ENCODE results near the gene MRPL37.
"Not testable (repeated sequence)": the region's sequence is repeated elsewhere in the genome, so short reads cannot be mapped to it uniquely, and the experiment has no call there.

The MRPL37 gene

DNA sequence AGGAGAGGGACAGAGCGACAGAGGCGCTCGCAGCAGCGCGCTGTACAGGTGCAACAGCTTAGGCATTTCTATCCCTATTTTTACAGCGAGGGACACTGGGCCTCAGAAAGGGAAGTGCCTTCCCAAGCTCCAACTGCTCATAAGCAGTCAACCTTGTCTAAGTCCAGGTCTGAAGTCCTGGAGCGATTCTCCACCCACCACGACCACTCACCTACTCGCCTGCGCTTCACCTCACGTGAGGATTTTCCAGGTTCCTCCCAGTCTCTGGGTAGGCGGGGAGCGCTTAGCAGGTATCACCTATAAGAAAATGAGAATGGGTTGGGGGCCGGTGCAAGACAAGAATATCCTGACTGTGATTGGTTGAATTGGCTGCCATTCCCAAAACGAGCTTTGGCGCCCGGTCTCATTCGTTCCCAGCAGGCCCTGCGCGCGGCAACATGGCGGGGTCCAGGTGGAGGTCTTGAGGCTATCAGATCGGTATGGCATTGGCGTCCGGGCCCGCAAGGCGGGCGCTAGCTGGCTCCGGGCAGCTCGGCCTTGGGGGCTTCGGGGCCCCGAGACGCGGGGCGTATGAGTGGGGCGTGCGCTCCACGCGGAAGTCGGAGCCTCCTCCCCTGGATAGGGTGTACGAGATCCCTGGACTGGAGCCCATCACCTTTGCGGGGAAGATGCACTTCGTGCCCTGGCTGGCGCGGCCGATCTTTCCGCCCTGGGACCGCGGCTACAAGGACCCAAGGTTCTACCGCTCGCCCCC is at the start of gene MRPL37, which contains the start of gene CYB5RL:
TSS of gene MRPL37 (plus strand) at position 403 of the 754 bp plus-strand sequence. CDS start at position 480, 77 bp downstream.
TSS of gene CYB5RL (minus strand) at position 266 of the 754 bp plus-strand sequence. CDS start 4,414 bp downstream, outside the sequence.
- DNase-seq (ENCODE audit: low spot score) = peak; percentile 99

DNA sequence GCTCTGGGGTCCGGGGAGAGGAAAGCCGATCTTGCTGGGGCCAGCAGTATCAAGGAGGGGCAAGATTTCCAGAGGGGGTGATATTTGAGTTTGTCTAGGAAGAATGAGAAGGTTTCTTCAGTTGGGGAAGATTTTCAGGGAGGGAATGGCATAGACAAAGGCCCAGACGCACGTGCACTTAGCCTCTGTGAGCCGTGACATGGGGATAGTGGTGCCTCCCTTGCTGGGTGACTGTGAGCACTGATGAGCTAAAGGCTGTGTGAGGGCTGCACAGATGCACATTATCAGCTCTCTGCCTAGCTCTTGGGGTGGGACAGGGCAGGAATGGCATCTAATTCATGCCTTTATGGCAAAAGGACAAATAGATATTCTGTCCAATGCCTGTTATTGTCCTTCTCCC is 49.0 kb upstream of the MRPL37 start:
- DNase-seq (ENCODE audit: low spot score) = no peak

DNA sequence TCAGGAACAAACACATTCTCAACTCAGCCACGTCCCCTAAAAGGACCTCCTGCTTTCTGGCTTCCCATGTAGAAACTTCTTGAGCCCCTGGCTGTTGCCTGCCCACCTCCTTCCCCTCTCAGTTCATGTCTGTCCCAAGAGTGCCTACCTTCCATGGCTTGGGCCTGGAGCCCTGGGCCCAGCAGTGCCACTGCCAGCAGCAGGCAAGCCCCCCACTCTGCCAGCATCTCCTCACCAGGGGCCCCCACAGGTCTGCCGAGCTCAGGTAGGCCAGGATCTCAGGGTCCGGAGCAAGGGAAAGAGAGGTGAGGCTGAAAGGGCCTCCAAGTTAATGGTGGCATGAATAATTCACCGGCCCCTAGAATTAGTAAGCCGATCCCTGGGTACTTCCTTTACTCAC is 47.3 kb upstream of the MRPL37 start, which contains the start of gene CDCP2:
TSS of gene CDCP2 (minus strand) at position 305 of the 400 bp plus-strand sequence. CDS start at position 227, 78 bp downstream.
- no peak for DNase-seq (ENCODE audit: low spot score)

DNA sequence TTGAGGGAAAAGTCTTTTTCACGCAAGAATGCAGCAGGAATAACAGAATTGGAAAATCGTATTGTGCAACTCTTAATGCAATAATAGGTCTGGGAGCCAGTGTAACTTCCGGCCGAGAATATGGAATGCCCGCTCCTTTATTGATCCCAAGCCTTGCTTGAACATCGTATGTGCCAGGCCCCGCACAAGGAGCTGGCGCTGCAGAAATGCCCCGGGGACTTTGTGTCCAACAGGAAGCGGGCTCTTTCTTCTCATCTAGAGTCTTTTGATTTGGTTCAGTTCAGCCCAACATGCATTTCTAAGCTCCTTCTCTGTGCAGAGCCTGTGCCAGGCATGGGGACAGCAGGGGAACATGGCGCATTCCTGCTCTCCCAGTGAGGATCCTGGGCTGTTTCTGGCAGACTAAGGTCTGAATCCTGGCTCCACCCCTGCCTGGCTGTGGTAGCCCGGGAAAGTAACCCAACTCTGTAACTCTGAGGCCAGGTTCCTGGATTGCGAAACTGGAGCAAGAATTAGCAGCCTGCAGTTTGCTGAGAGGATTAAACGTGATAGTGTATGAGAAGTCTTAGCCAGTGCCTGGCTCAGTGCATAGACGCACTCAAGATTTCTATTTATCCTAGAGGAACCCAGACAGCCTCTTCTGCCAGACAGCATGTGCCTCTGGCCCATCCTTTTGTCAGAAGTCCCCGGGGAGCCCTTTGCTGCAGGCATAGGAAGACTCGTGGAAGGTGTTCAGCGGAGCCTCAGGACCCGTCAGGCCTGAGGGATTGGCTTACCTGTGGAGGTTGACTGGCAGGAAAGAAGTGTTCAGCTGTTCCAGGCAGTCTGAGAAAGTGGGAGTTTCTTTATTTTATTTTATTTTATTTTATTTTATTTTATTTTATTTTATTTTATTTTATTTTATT is 46.2 kb upstream of the MRPL37 start:
- peak; percentile 69 for DNase-seq (ENCODE audit: low spot score)

DNA sequence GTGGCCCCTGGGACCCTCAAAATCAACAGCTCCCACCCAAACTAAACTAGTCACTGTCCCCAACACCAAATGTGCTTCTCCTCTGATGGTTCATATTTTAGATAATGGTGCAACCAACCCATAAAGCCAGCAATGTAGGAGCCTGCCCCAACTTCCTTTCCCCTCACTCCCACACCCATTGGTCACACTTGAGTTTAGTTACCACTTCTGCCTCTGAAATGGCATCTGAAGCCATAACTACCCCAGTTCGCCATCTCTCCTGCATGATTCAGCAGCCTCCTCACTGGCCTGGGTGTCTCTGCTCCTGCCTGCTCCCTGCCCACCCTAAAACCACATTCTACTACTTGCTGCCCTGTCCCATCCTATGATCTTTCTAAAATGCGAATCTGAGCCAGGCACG is 43.8 kb upstream of the MRPL37 start:
- DNase-seq (ENCODE audit: low spot score) = no peak

DNA sequence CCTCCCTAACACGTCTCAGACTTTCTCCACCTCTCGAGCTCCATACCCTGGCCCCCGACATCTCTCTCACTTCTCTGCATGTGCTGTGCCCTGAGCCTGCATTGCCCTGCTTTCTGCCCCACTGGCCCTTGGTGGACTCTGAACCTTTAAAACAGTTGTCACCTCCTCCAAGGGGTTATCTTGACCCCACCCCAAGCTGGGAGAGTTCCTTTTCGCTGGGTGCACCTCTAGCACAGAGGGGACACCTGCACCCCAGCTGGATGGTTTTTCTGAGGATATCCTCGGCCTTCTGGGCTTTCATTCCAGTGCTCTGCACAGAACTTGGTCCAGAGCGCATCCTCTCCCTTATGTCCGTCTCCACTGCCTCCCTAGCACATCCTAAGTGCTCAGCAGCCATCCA is 43.0 kb upstream of the MRPL37 start:
- DNase-seq (ENCODE audit: low spot score) = no peak

DNA sequence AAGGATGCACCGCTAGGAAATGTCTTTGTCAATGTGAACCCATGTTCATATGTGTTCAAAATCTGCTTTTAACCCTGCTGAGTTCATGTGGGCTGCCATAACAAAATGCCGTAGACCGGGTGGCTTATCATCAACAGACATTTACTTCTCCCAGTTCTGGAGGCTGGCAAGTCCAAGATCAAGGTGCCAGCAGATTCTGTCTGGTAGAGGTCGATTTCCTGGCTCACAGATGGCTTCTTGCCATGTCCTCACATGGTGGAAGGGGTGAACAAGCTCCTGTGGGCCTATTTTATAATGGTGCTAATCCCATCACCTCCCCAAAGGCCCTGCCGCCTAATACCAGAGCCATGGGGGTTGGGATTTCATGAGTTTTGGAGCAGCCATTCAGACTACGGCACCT is 42.6 kb upstream of the MRPL37 start:
- no peak for DNase-seq (ENCODE audit: low spot score)

DNA sequence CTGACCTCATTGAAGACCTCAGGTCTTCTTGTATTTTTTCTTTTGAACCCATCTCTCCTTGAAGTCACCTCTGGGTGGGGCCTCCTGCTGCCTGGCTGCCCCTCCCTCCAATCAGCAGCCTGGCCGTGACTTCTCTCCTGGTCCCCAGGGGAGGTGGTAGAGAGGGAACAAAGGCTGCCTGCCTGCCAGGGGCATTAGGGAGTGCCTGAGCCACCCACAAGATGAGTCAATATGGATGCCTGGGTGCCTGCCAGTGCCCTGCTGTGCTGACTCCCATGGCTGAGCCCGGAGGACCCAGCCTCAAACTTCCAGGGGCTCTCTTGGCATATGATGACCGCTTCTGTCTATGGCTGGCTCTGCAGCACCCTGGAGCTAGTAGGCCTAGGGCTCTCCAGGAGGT is 41.9 kb upstream of the MRPL37 start:
- DNase-seq (ENCODE audit: low spot score) = no peak

DNA sequence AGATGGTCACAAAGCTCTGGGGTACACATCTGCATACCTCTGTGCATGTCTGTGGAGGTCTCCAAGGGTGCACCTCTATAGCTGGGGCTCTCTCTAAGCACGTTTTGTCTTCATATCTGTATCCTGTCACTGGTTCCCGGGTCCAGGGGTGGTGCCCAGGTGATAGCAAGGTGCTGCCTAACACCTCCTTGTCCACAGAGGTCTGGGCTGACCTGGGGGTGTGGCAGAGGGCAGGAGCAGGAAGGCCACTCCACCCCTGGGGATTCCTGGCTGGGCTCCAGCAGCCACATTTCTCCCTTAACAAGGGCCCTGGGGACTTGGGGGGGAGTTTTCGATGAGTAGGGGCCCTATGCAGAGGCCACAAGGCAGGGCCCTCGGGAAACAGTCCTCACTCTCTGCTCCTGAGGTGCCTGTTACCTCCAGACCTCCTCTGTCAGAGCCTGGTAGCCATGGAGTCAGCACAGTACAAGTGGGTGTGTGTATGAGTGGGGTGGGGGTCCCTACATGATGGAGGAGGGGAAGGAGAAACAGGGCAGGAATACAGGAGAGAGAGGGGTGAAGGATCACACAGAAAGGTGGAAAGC is 40.1 kb upstream of the MRPL37 start:
- no peak for DNase-seq (ENCODE audit: low spot score)

DNA sequence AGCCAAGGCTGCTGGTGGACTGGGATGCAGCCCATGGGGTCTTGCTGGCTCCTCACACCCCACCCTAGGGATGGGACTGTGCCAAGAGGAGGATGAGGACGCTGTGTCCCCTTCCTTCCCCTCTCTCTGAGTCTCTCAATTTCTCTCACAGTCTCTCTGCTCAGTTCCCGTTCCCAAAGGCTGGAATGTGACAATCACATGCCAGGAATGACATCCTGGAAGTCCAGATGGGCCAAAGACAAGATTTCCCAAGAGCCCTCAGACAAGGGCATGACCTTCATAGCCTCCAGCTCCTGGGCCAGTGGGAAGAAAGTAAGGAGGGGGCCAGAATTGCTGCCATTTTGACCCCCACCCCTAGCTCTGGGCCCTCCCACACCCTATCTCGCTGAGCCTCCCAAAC is 39.6 kb upstream of the MRPL37 start:
- peak; percentile 40 for DNase-seq (ENCODE audit: low spot score)

DNA sequence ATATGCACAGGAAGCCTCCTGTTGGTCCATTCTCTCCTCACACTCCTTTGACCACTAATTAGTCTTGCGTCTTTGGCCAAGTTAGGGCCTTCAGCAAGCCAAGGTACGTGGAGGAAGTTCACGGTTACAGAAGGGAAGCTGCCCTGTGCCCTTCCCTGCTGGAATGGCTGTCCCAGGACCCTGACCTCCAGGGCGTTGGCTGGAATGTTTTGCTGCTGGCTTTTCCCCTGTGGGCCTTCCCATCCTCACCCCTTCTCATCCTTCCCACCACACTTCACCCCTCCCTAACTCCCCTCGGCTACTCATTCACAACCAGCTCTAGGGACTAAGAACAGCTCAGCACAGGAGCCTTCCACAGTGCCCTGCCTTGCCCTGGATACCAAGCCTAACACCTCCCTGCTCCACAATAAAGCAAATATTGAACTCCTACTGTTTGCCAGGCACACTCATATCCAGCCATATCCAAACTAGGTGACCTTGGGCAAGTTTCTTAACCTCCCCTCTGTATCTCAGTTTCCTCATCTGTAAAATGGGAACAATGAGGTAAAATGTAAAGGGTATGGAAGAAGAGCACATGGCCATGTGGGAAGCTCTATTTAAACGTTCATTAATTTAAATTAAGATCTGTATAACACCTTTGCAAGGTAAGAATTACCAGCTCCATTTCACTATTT is 38.3 kb upstream of the MRPL37 start:
- DNase-seq (ENCODE audit: low spot score) = no peak

DNA sequence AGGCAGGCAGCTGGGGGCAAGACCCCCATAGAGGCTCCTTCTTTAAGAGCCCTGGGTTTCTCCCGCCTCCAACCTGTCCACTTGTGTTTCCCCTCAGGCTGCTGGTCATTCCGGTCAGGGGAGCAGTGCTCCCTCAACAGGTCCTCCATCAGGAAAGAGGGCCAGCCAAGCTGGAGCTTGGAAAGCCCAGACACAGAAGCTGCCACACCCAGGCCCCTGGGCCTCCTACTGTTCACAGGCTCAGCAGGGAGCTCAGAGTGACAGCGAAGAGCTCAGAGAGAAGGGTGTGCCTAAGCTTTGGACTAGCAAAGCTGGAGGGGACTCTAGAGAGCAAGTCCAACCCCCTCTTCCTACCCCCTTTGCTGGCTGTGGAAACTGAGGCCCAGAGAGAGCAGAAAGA is 36.9 kb upstream of the MRPL37 start:
- no peak for DNase-seq (ENCODE audit: low spot score)

DNA sequence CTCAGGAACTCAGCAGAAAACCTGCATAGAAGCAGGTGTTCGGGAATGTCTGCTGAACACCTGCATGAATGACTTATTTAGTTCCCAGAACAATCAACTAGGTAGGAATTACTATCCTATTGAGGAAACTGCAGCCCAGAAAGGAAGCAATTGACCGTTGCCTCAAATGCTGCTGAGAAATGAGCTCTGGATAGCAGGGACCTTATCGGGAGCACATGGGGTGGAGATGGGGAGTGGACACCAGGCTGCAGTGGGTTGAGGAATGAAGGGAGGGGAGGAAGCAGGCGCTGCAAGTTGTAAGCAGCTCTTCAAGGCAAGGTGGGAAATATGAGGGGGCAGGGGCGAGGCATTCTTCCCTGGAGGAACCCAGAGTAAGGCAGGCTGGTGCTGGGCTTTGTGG is 36.4 kb upstream of the MRPL37 start:
- DNase-seq (ENCODE audit: low spot score) = no peak

DNA sequence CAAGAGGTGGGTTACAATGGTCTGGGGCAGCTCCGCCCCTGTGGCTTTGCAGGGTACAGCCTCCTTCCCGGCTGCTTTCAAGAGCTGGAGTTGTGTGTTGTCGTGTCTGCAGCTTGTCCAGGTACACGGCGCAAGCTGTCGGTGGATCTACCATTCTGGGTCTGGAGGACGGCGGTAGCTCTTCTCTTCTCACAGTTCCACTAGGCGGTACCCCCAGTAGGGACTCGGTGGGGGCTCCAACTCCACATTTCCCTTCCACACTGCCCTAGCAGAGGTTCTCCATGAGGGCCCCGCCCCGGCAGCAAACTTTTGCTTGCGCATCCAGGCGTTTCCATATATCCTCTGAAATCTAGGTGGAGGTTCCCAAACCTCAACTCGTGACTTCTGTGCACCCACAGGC is 34.8 kb upstream of the MRPL37 start:
- DNase-seq (ENCODE audit: low spot score) = no peak

DNA sequence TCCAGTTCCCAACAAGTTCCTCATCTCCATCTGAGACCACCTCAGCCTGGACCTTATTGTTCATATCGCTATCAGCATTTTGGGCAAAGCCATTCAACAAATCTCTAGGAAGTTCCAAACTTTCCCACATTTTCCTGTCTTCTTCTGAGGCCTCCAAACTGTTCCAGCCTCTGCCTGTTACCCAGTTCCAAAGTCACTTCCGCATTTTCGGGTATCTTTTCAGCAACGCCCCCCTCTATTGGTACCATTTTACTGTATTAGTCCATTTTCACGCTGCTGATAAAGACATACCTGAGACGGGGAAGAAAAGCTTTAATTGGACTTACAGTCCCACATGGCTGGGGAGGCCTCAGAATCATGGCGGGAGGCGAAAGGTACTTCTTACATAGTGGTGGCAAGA is 33.6 kb upstream of the MRPL37 start:
- DNase-seq (ENCODE audit: low spot score) = not testable (repeated sequence)

DNA sequence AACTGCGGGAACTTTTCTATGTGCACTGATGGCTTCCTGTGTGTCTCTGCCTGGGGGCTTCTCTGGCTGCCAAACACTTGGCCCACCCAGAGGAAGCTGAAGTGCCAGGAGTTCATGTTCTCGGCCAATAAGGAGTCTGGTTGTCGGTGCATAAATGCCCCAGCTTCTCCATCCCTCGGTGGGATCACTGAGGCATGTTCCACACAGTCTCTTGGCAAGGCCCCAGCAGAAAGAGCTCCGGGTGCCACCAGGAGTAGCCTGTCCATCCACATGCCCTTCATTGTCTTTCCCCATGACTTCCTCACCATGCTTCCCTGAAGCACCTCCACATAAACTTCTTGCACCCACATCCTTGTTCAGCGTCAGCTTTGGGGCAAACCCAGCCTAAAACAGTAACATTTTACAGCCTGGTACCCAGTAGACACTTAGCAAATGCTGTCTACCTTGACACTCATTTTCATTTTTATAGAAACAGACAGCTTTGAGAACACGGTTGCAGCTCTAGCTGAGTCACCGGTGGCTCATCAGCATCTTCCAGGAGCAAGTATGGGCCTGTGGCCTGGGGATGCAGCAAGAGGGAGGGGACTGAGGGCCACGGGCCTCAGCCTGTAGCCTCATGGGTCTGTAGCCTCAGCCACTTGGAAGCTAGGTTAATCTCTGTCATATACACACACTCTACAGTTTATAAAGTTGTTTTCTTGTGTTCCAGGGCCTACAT is 32.4 kb upstream of the MRPL37 start:
- DNase-seq (ENCODE audit: low spot score) = peak; percentile 38

DNA sequence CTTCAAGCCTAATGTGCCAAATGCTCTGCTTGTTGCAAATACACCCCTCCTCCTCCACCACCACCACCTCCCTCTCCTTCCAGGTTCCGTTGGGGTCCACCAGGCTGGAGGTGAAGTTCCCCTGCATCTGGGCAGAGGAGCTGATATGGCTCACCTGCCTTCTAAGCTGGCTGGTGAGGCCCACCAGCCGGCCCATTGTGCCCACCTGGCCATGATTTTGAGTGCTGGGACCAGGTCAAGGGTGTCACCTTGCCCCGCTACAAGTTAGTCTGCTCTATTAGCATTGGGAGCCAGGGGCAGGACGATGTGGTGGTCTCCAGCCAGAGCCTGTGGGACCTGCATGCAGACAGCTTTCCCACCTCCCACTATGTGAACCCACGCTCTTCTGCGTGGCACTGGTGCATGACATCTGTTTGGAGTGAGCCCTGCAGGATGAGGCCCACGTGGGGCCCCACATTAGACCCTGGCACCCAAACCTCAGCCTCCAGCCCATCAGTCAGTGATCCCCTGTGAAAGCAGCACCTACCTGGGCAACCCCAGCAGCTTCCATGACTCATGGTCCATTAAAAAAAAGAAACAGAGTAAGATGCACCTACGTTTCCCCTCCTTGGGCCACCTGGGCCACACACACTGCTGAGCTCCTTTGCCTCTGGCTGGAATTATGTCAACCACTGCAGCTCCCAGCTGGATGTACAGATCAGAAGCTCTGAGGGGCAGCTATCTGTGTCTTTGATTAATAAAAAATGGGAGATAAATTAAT is 31.6 kb upstream of the MRPL37 start:
- no peak for DNase-seq (ENCODE audit: low spot score)

DNA sequence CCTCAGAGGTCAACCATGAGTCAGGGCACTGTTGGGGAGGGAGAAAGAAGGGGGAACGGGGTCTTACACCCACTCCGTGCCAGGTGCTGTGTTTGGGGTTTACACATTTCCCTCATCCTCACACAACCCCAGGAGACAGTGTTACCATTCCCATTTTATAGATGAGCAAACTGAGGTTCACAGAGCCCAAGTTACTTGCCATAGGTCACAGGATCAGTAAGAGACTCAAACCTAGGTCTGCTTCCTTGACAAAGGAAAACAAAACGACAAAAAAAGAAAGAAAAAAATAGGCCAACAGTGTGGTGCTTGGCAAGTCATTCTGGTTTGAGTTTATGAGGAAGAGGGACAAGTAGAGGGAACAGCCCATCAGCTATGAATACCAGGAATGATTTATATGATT is 30.9 kb upstream of the MRPL37 start:
- DNase-seq (ENCODE audit: low spot score) = no peak

DNA sequence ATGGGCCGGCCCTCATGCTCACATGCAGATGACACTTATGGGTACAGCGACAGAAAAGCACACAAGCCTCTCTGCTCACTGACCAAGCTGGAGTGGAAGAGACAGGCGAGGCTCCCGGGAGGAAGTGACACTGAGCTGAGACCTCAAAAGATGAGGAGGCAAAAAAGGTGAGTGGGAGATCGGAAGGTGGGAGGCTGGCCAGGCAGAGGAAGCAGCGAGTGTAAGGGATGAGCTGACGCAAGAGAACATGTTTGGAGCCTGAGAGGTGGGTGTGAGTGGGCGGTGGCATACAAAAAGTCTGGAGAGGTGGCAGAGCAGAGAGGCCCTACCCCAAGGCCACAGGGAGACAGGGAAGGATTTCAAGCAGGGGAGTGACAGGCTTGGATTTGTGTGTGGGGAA is 29.0 kb upstream of the MRPL37 start:
- no peak for DNase-seq (ENCODE audit: low spot score)

DNA sequence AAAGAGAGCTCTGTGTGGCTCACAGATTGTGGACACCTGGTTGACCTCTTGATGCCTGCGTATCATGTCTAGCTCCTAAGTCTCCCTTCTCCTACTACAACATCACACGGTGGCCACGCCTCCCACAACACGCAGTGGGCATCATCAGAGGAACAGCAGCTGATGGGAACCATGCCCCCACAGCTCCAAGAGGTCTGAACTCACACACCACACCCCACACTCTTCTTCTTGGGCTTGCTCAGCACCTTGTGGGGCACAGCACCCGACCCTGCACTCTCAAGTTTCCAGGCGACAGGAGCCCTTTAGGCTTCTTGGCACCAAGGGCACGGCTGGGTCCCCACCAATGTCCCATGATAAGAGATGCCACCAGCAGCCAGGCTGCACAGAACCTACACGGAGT is 28.4 kb upstream of the MRPL37 start:
- DNase-seq (ENCODE audit: low spot score) = no peak

All from hepatic stellate cell (primary cell).